22Rv1 (cell line): ENCODE data around the gene ZNF282.
A peak's percentile ranks its signal among the peaks of the same experiment; 100 is the strongest.

ENCODE experiments used
- H3K27ac ChIP-seq: fragments of 450-650 bp; 2 replicates; pipeline ENCODE4 v1.5.1; 2017
- ZFX ChIP-seq: fragments of 450-650 bp; IDR thresholded peaks from 2 replicates; pipeline ENCODE4 v1.6.1; 2017; ENCODE audit warnings: antibody characterized with exemption, borderline replicate concordance
- TF ChIP-seq, protein P1 (sequence below): fragments of 450-650 bp; IDR thresholded peaks from 2 replicates; pipeline ENCODE4 v1.5.1; 2017; ENCODE audit warnings: mild to moderate bottlenecking

The ZNF282 gene

DNA sequence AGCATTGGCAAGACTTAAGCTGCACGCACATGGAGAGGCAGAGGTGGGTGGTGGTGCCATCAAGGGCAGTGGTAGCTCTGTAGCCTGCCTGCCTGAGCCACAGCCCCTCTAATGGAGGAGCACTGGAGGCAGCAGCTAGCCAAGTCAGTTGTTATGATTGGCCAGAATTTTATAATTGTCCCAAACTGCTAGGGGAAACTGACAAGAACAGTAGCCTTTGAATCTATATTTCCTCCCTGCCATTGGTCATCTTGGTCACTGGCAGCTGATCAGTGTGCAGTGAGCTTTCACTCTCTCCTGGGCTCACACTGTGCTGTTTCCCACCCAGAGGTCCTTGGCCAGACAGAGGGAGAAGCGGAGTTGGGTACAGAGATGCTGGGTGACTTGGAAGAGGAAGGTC, 57.0 kb downstream of the ZNF282 start:
- no peak for TF ChIP-seq ZFX
- TF ChIP-seq, protein P1, sequence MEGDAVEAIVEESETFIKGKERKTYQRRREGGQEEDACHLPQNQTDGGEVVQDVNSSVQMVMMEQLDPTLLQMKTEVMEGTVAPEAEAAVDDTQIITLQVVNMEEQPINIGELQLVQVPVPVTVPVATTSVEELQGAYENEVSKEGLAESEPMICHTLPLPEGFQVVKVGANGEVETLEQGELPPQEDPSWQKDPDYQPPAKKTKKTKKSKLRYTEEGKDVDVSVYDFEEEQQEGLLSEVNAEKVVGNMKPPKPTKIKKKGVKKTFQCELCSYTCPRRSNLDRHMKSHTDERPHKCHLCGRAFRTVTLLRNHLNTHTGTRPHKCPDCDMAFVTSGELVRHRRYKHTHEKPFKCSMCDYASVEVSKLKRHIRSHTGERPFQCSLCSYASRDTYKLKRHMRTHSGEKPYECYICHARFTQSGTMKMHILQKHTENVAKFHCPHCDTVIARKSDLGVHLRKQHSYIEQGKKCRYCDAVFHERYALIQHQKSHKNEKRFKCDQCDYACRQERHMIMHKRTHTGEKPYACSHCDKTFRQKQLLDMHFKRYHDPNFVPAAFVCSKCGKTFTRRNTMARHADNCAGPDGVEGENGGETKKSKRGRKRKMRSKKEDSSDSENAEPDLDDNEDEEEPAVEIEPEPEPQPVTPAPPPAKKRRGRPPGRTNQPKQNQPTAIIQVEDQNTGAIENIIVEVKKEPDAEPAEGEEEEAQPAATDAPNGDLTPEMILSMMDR: no peak
- H3K27ac ChIP-seq: no peak overlapping the region

- TF ChIP-seq, protein P1: no peak
- no peak for TF ChIP-seq ZFX
- H3K27ac ChIP-seq: no peak overlapping the region
Observed at GRCh38 chr7:149253665-149254064, 58.3 kb downstream of the ZNF282 start.

DNA sequence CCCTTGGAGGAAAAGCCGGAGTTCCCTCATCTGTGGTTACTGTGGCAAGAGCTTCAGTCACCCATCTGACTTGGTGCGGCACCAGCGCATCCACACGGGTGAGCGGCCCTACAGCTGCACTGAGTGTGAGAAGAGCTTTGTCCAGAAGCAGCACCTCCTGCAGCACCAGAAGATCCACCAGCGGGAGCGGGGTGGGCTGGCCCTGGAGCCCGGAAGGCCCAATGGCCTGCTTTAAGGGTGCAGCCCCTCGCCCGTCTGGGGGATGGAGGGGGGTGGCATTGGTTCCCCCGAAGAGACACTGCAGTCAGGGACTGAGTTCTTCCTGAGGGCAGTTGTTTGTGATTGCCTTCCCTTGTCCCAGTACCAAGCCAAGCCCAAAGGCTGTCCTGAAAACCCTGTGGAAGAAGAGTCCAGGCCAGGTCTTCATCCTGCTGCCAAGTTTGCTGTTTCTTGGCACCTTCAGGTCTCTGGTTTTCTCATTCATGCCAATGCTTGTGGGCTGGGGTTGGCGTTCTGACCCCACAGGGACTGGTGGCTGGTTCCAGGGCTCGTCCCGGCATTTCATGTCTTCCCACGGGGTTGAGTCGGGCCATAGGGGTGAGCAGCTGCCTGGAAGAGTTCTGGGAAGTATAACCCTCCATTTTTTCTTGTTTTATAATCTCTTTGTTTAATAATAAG, 59.0 kb downstream of the ZNF282 start:
- TF ChIP-seq, protein P1: no peak
- TF ChIP-seq ZFX: no peak
- H3K27ac ChIP-seq: no peak overlapping the region

GRCh38 chr7:149255174-149255573, 59.8 kb downstream of the ZNF282 start:
- H3K27ac ChIP-seq: no peak overlapping the region
- TF ChIP-seq ZFX: no peak
- TF ChIP-seq, protein P1: no peak

DNA sequence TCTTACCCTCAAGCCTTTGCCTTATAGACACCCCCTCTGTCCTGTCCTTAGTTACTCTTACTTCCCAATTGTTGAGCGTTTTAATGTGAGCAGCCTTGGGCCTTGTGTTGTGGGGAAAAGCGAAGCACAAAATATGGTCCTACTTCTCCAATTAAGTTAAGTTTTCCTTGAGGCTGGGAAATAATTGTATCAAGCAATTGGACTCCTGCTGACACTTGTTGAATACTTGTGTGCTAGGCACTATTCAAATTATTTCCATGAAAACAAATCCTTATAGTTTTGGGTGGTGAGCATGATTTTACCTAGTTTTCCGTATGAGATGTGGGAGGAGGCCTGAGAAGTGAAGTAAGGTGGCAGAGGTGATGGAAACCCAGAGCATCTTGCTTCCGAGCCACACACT, 61.2 kb downstream of the ZNF282 start:
- no peak for TF ChIP-seq ZFX
- TF ChIP-seq, protein P1: no peak
- no peak overlapping the region for H3K27ac ChIP-seq

- TF ChIP-seq, protein P1: no peak
Observed at GRCh38 chr7:149257146-149257545, 61.8 kb downstream of the ZNF282 start.

DNA sequence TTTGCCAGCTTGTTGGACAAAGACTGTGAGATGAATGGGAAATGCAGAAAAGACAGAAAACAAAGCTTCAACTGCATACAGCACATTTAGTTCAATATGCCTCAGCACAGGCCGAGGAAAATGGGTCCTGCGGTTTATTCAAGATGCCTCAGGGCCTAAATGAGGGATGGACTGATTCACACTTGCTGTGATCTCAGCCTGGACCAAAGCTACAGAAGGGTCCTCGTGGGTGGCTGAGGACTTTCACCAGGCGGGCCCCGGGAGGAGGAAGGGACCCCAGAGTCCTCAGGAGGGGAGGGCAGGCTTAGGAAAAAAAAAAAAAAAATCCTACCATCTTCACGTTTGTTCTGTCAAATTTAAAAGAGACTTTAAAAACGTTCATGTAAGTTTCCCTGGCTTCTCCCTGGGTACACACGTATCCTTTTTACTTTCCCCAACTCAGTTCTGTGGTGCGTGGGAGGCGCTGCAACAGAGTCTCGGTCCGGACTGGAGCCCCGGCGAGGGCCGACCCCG, 66.0 kb downstream of the ZNF282 start:
- H3K27ac ChIP-seq: peak overlapping the region; percentile 84
- TF ChIP-seq ZFX: no peak
- TF ChIP-seq, protein P1: no peak

More at GRCh38 chr7:149257146-149257545, 61.8 kb downstream of the ZNF282 start:
- H3K27ac ChIP-seq: no peak overlapping the region
